ENCODE results near the gene TXNDC2. TPM values are rescaled to one million over a fixed set of nuclear protein-coding genes. Genes with fewer than 3 reads are reported as not detected.
"Not testable (repeated sequence)": the region's sequence is repeated elsewhere in the genome, so short reads cannot be mapped to it uniquely, and the experiment has no call there.

TXNDC2 gene
- total and polyA plus RNA-seq, 2 experiments from 2014 or later: not detected

DNA sequence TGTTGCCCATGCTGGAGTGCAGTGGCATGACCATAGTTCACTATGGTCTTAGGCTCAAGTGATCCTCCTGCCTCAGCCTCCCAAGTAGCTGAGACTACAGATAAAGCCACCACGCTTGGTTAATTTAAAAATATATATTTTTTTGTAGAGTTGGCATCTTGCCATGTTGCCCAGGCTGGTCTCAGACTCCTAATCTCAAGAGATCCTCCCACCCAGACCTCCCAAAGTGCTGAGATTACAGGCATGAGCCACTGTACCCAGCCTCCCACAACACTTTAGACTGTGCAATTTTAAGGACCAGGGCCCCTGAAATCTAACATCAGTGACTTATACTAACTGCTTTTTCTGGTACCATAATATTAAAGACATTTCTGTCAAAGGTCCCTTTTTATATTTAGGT, 5.2 kb downstream of the TXNDC2 start:
- Histone ChIP-seq H3K9ac (no peak overlapping the region), H3K4me2 (ENCODE audit: unreplicated experiment) (peak overlapping the region; percentile 7), H3K9me2 (ENCODE audit: insufficient read depth) (no peaks in the 10 kb centered on the region), H3K4me1 (ENCODE audit: insufficient read depth) (no peaks in the 10 kb centered on the region), H3K27ac (no peak overlapping the region), H2AFZ (no peak overlapping the region), H3F3A (ENCODE audit: insufficient read depth) (no peaks in the 10 kb centered on the region), H3K79me2 (ENCODE audit: insufficient read depth) (no peaks in the 10 kb centered on the region), H3K36me3 (ENCODE audit: low read depth) (no peaks in the 10 kb centered on the region), H4K20me1 (ENCODE audit: insufficient read depth) (no peaks in the 10 kb centered on the region), H3K9me3 (ENCODE audit: low read depth) (no peaks in the 10 kb centered on the region), H3K27me3 (replicated peaks; ENCODE audit: insufficient read depth) (no peaks in the 10 kb centered on the region), H3K4me3 (no peak overlapping the region)
- no peak for DNase-seq
- in situ Hi-C loops (cut with MboI): no loop called here
- TF ChIP-seq EZH2phosphoT487 (IDR thresholded peaks at IDR 0.05; ENCODE audit: insufficient read depth, low read depth) (no peak), EZH2 (IDR thresholded peaks at IDR 0.05; ENCODE audit: insufficient read depth, poor library complexity, severe bottlenecking) (no peak)
- 54 to 59% methylated on average over 1 of the region's 1 CpG for WGBS, 2 experiments (ENCODE audit: low coverage in 1 of 2, low lambda C conversion rate in 2 of 2, missing lambda C conversion rate in 2 of 2)

DNA sequence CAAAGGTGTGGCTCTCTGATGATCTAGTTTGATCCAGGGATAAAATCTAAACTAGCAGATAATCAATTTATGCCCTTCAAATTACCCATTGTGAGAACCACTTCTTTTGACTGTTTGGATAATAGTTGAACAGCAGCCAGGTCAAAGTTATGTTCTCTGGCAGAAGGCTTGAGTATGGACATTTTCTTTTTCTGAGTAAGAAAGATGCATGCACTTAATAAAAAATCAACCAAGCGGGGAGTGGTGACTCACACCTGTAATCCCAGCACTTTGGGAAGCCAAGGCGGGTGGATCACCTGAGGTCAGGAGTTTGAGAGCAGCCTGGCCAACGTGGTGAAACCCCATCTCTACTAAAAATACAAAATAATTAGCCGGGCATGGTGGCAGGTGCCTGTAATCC, 5.7 kb downstream of the TXNDC2 start:
- H3K27ac ChIP-seq; H3K4me3 ChIP-seq; H4K20me1 ChIP-seq (ENCODE audit: insufficient read depth); H3K27me3 ChIP-seq (replicated peaks; ENCODE audit: insufficient read depth); H3K9ac ChIP-seq; H3K9me2 ChIP-seq (ENCODE audit: insufficient read depth); in situ Hi-C loops (cut with MboI); H3F3A ChIP-seq (ENCODE audit: insufficient read depth); H3K79me2 ChIP-seq (ENCODE audit: insufficient read depth); H2AFZ ChIP-seq; H3K4me1 ChIP-seq (ENCODE audit: insufficient read depth); H3K9me3 ChIP-seq (ENCODE audit: low read depth); H3K36me3 ChIP-seq (ENCODE audit: low read depth): not testable (repeated sequence)
- peak; percentile 38 for DNase-seq
- 68 to 70% methylated on average over 4 of the region's 4 CpGs for WGBS, 2 experiments (ENCODE audit: low coverage in 1 of 2, low lambda C conversion rate in 2 of 2, missing lambda C conversion rate in 2 of 2)
- H3K4me2 ChIP-seq (ENCODE audit: unreplicated experiment): peak overlapping the region; percentile 7

DNA sequence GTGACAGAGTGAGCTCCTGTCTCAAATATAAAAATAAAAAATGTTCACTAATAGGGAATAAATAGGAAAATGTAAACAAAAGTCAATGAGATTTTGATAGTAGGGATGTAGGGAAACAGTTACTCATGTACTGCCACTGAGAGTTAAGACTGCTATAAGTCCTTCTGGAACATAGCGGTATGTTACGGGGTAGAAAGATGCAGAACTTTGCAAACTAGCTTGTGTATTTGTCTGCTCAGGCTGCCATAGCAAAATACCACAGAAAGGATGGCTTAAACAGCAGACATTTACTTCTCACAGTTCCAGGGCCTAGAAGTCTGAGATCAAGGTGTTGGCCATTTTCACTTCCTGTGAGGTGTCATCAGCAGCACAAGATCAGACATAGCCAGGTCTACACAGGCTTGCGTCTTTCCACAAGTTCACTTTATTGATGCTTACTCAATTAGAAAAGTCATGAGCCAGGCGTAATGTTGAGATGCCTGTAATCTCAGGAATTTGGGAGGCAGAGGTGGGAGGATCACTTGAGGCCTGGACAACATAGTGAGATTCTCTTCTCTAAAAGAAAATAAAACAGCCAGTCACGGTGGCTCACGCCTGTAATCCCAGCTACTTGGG, 8.8 kb downstream of the TXNDC2 start:
- Histone ChIP-seq H3K4me1 (ENCODE audit: insufficient read depth) (peaks cover 13% of the 10 kb centered on the region), H3K9ac (no peak overlapping the region), H3F3A (ENCODE audit: insufficient read depth) (peaks cover 12% of the 10 kb centered on the region; the same call in 1 of the 2 replicates), H3K4me3 (no peak overlapping the region), H3K36me3 (ENCODE audit: low read depth) (no peaks in the 10 kb centered on the region), H3K27me3 (replicated peaks; ENCODE audit: insufficient read depth) (no peaks in the 10 kb centered on the region), H2AFZ (no peak overlapping the region), H3K9me2 (ENCODE audit: insufficient read depth) (no peaks in the 10 kb centered on the region), H3K79me2 (ENCODE audit: insufficient read depth) (no peaks in the 10 kb centered on the region), H3K4me2 (ENCODE audit: unreplicated experiment) (no peak overlapping the region), H4K20me1 (ENCODE audit: insufficient read depth) (no peaks in the 10 kb centered on the region), H3K9me3 (ENCODE audit: low read depth) (no peaks in the 10 kb centered on the region), H3K27ac (no peak overlapping the region)
- in situ Hi-C loops (cut with MboI): no loop called here
- DNase-seq: no peak
- 96 to 97% methylated on average over 6 of the region's 6 CpGs for WGBS, 2 experiments (ENCODE audit: low coverage in 1 of 2, low lambda C conversion rate in 2 of 2, missing lambda C conversion rate in 2 of 2)
- no peak for TF ChIP-seq EZH2phosphoT487 (IDR thresholded peaks at IDR 0.05; ENCODE audit: insufficient read depth, low read depth)
- no peak for TF ChIP-seq EZH2 (IDR thresholded peaks at IDR 0.05; ENCODE audit: insufficient read depth, poor library complexity, severe bottlenecking)

DNA sequence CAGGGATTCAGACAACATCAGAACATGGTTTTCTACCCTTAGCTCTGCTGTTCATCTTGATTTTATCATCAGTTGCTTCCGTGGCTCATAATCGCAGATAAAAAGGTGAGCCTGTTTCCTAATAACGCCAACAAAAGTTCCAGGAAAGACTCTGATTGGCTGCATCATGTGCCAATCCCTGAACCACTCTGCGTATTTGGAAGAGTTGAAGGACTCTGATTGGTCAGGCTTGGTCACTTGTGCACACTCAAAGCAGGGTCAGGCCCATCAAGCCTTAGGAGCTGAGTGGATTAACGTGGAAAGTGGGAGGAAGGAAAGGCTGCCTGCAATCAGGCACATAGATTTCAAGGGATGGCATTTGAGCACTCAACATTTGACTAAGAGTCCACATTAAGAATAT, 11.4 kb downstream of the TXNDC2 start:
- H3K36me3 ChIP-seq (ENCODE audit: low read depth): no peaks in the 10 kb centered on the region
- H3K79me2 ChIP-seq (ENCODE audit: insufficient read depth): no peaks in the 10 kb centered on the region
- peaks cover 13% of the 10 kb centered on the region for H3K4me1 ChIP-seq (ENCODE audit: insufficient read depth)
- H3K27ac ChIP-seq: no peak overlapping the region
- H3K27me3 ChIP-seq (replicated peaks; ENCODE audit: insufficient read depth): no peaks in the 10 kb centered on the region
- no peak overlapping the region for H2AFZ ChIP-seq
- no peak for DNase-seq
- TF ChIP-seq EZH2phosphoT487 (IDR thresholded peaks at IDR 0.05; ENCODE audit: insufficient read depth, low read depth): no peak
- no peak for TF ChIP-seq EZH2 (IDR thresholded peaks at IDR 0.05; ENCODE audit: insufficient read depth, poor library complexity, severe bottlenecking)
- no peaks in the 10 kb centered on the region for H4K20me1 ChIP-seq (ENCODE audit: insufficient read depth)
- no peaks in the 10 kb centered on the region for H3K9me2 ChIP-seq (ENCODE audit: insufficient read depth)
- in situ Hi-C loops (cut with MboI): no loop called here
- H3F3A ChIP-seq (ENCODE audit: insufficient read depth): peaks cover 12% of the 10 kb centered on the region; the same call in 1 of the 2 replicates
- no peaks in the 10 kb centered on the region for H3K9me3 ChIP-seq (ENCODE audit: low read depth)
- no peak overlapping the region for H3K4me3 ChIP-seq
- H3K4me2 ChIP-seq (ENCODE audit: unreplicated experiment): no peak overlapping the region
- 92 to 94% methylated on average over 5 of the region's 5 CpGs for WGBS, 2 experiments (ENCODE audit: low coverage in 1 of 2, low lambda C conversion rate in 2 of 2, missing lambda C conversion rate in 2 of 2)
- H3K9ac ChIP-seq: no peak overlapping the region

DNA sequence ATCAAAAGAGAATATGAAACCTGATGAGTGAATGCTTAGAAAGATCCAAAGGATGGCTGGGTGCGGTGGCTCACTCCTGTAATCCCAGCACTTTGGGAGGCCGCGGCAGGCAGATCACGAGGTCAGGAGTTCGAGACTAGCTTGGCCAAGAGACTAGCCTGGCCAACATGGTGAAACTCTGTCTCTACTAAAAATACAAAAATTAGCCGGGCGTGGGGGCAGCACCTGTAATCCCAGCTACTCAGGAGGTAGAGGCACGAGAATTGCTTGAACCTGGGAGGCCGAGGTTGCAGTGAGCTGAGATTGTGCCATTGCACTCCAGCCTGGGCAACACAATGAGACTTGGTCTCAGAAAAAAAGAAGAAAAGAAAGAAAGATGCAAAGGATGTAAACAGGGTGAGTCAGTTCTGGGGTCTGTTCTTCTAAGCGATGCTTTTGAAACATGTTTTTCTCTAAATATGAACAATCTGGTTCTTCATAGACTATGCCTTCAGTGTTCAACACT, 12.1 kb downstream of the TXNDC2 start:
- H3K27me3 ChIP-seq (replicated peaks; ENCODE audit: insufficient read depth); H3K9ac ChIP-seq; H2AFZ ChIP-seq; H3K36me3 ChIP-seq (ENCODE audit: low read depth); H3K79me2 ChIP-seq (ENCODE audit: insufficient read depth); in situ Hi-C loops (cut with MboI); H3K27ac ChIP-seq; DNase-seq; H3K4me3 ChIP-seq; H4K20me1 ChIP-seq (ENCODE audit: insufficient read depth); H3K9me2 ChIP-seq (ENCODE audit: insufficient read depth); H3K4me2 ChIP-seq (ENCODE audit: unreplicated experiment); H3K9me3 ChIP-seq (ENCODE audit: low read depth): not testable (repeated sequence)
- peaks cover 12% of the 10 kb centered on the region; the same call in 1 of the 2 replicates for H3F3A ChIP-seq (ENCODE audit: insufficient read depth)
- 91 to 95% methylated on average over 10 of the region's 10 CpGs for WGBS, 2 experiments (ENCODE audit: low coverage in 1 of 2, low lambda C conversion rate in 2 of 2, missing lambda C conversion rate in 2 of 2)
- H3K4me1 ChIP-seq (ENCODE audit: insufficient read depth): peaks cover 13% of the 10 kb centered on the region
